GM18499 (cell line): ENCODE data around the gene OTUD1.

ENCODE experiments used
- ATAC-seq: cut with Tn5 transposase; IDR thresholded peaks from one replicate; pipeline ENCODE4 v1.9.1; 2021; ENCODE audit warnings: moderate number of reproducible peaks; ENCODE audit not compliant: insufficient read depth, unreplicated experiment

Gene OTUD1

DNA sequence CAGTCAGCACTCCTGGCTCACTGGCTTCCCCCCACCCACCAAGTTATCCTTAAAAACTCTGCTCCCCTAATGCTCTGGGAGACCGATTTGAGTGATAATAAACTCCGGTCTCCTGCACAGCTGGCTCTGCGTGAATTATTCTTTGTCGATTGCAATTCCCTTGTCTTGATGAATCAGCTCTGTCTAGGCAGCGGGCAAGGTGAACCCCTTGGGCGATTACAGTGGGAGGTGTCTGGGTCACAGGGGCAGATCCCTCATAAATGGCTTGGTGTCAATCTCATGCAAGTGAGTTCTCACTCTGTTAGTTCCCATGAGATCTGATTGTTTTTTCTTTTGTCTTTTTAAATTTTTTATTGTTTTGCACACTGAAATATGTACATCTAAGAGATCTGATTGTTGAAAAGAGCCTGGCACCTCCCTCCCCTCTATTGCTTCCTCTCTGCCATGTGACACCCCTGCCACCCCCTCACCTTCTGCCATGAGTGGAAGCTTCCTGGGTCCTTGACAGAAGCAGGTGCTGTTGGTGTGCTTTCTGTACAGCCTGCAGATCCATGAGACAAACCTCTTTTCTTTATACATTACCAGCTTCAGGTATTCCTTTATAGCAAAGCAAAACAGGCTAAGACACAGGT, 20.5 kb downstream of the OTUD1 start:
- no peak for ATAC-seq

- no peak for ATAC-seq
These were observed 22.7 kb downstream of the OTUD1 start for GRCh38 chr10:23461557-23461956.

DNA sequence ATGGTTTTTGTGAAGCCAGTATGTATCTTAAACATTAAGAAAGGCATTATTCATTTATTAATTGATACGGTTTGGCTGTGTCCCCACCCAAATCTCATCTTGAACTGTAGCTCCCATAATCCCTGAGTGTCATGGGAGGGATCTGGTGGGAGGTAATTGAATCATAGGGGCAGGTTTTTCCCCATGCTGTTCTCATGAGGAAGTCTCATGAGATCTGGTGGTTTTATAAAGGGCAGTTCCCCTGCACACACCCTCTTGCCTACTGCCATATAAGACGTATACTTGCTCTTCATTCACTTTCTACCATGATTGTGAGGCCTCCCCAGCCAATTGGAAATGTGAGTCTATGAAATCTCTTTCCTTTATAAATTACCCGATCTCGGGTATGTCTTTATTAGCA, 28.1 kb downstream of the OTUD1 start:
- ATAC-seq = no peak

GRCh38 chr10:23467548-23467947, 28.7 kb downstream of the OTUD1 start:
- no peak for ATAC-seq

DNA sequence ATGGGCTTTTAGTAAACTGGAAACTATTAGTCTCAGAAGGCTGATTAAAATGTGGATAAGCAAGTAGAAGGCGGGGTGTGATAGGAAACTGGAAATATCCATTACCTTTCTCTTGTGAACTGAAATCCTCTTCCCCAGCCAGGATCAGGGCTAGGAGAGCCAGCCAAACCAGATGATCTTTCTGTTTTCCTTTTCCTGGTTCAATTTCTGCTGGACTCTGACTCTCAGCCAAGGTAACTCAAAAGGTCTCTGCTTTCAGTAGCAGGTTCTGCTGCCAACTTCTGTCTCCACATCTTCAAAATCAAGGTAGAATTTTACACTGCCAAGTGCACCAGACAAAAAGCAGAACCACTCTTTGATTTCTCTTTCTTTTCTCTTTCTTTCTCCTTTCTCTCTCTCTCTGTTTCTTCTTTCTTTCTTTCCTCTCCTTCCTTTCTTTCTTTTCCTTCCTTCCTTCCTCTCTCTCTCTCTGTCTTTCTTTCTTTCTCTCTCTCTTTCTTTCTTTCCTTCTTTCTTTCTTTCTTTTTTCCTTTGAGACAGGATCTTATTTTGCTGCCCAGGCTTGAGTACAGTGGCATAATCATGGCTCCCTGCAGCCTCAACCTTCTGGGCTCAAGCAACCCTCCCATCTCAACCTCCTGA, 30.8 kb downstream of the OTUD1 start:
- no peak for ATAC-seq

DNA sequence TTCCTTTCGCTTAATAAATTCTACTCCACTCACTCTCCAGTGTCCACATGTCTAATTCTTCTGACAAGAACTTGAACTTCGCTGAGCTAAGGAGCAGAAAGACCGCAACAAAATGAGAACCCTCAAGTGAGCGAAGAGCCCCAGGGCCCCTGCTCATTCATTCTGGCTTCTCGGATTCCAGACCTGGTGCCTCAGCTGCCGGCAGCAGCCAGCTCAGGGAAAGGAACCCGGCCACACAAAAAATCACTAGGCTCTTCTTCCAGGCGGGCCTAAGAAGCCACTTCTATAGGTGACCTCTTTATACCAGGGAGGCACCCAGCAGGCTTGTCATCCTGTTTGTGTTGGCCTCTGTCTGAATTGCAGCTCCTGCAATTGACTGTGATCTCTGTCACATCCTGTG, 33.3 kb downstream of the OTUD1 start:
- ATAC-seq = no peak

DNA sequence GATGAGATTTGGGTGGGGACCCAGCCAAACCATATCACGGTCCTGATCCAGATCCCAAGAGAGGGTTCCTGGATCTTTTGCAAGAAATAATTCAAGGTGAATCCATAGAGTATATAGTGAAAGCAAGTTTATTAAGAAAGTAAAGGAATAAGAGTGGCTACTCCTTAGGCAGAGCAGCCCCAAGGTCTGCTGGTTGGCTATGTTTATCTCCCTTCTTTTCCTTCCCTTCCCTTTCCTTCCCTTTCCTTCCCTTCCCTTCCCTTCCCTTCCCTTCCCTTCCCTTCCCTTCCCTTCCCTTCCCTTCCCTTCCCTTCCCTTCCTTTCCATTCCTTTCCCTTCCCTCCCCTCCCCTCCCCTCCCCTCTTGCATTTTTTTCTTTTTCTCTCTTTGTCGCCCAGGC, 35.2 kb downstream of the OTUD1 start:
- no peak for ATAC-seq

DNA sequence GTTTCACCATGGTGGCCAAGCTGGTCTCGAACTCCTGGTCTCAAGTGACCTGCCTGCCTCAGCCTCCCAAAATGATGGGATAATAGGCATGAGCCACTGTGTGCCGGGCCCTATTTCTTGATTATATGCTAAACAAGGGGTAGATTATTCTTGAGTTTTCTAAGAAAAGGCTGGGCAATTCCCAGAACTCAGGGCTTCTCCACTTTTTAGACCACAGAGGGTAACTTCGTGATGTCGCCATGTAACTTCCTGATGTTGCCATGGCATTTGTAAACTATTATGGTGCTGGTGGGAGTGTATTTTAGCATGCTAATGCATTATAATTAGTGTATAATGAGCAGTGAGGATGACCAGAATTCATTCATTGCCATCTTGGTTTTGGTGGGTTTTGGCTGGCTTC, 35.8 kb downstream of the OTUD1 start:
- ATAC-seq = no peak

DNA sequence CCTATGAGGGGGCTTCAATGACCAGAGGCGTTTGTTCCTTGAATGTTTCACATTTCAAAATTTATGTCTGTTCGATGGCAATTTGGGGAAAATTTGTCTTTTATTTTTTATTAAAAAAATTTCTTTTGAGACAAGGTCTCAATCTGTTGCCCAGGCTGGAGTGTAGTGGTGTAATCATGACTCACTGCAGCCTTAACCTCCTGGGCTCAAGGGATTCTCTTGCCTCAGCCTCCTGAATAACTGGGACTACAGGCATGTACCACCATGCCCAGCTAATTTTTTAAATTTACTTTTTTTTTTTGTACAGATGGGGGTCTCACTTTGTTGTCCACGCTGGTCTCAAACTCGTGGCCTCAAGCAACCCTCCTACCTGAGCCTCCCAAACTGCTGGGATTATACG, 39.7 kb downstream of the OTUD1 start:
- no peak for ATAC-seq

- ATAC-seq = no peak
These were observed 41.1 kb downstream of the OTUD1 start for GRCh38 chr10:23479798-23480473.

GRCh38 chr10:23481363-23481961, 42.6 kb downstream of the OTUD1 start:
- no peak for ATAC-seq

- no peak for ATAC-seq
These were observed 51.2 kb downstream of the OTUD1 start for GRCh38 chr10:23490115-23490514.
